GM19438 (cell line): ENCODE measurements around the gene FLNA.
"Not testable (repeated sequence)": the region's sequence is repeated elsewhere in the genome, so short reads cannot be mapped to it uniquely, and the experiment has no call there.

Experiments
- ATAC-seq: cut with Tn5 transposase; IDR thresholded peaks from one replicate; pipeline ENCODE4 v1.9.1; 2021; ENCODE audit warnings: low read depth; ENCODE audit not compliant: unreplicated experiment

The FLNA gene

GRCh38 chrX:154398668-154399526 is 24.5 kb upstream of the FLNA start:
- no peak for ATAC-seq

- ATAC-seq, result peak; percentile 67
Measured at GRCh38 chrX:154397888-154398667, 23.6 kb upstream of the FLNA start, which contains the start of gene RPL10. Gene RPL10, plus strand, starts transcription at chrX:154398377. Its CDS starts 143 bp downstream, at chrX:154398520.

GRCh38 chrX:154396973-154397887 is 22.8 kb upstream of the FLNA start:
- ATAC-seq, result peak; percentile 50

- ATAC-seq, result not testable (repeated sequence)
Measured at GRCh38 chrX:154396363-154396762, 21.9 kb upstream of the FLNA start.

- ATAC-seq, result peak; percentile 75
Measured at GRCh38 chrX:154389812-154390747, 15.6 kb upstream of the FLNA start.

- not testable (repeated sequence) for ATAC-seq
Measured at GRCh38 chrX:154388649-154389048, 14.2 kb upstream of the FLNA start.

GRCh38 chrX:154388094-154388493 is 13.7 kb upstream of the FLNA start:
- ATAC-seq, result peak; percentile 38

GRCh38 chrX:154384284-154384892 is 10.0 kb upstream of the FLNA start:
- no peak for ATAC-seq

- ATAC-seq, result no peak
Measured at GRCh38 chrX:154383359-154384283, 9.2 kb upstream of the FLNA start.

- no peak for ATAC-seq
Measured at GRCh38 chrX:154382483-154383069, 8.1 kb upstream of the FLNA start.

- no peak for ATAC-seq
Measured at GRCh38 chrX:154381271-154381670, 6.8 kb upstream of the FLNA start.

- no peak for ATAC-seq
Measured at GRCh38 chrX:154380787-154381186, 6.4 kb upstream of the FLNA start.

GRCh38 chrX:154380153-154380552 is 5.7 kb upstream of the FLNA start:
- ATAC-seq, result no peak

GRCh38 chrX:154379569-154379951 is 5.1 kb upstream of the FLNA start:
- ATAC-seq, result no peak

GRCh38 chrX:154378799-154379568 is 4.5 kb upstream of the FLNA start, which contains the start of gene EMD:
Gene EMD, plus strand, starts transcription at chrX:154379295. Its CDS starts 190 bp downstream, at chrX:154379485.
- peak; percentile 87 for ATAC-seq

GRCh38 chrX:154378059-154378798 is 3.8 kb upstream of the FLNA start:
- ATAC-seq, result peak; percentile 0
